Measurements from ENCODE around the gene DDC. TPM values are rescaled to one million over a fixed set of nuclear protein-coding genes. Genes with fewer than 3 reads are reported as not detected.

DDC gene
- total and polyA plus RNA-seq, 4 donors, result 27.2 to 74.9 (median 58.6) TPM

GRCh38 chr7:50512384-50512783, 52.8 kb downstream of the DDC start:
- Histone ChIP-seq H3K4me3 (ENCODE audit: low read depth in 1 of 3, low read length in 3 of 3) (no peak overlapping the region), H3K4me1 (ENCODE audit: control insufficient read depth in 4 of 4, insufficient read depth in 4 of 4, low read length in 3 of 4) (no peaks in the 10 kb centered on the region), H3K9me3 (ENCODE audit: control insufficient read depth in 4 of 4, low read length in 3 of 4) (no peaks in the 10 kb centered on the region), H3K36me3 (ENCODE audit: control insufficient read depth in 4 of 4, insufficient read depth in 3 of 4, low read depth in 1 of 4, low read length in 3 of 4) (no peaks in the 10 kb centered on the region), H3K27me3 (ENCODE audit: control insufficient read depth in 4 of 4, insufficient read depth in 4 of 4, low read length in 3 of 4) (no peaks in the 10 kb centered on the region), H3K9ac (ENCODE audit: low read depth in 1 of 2, low read length in 2 of 2) (no peak overlapping the region), H3K27ac (ENCODE audit: low read depth in 1 of 2, low read length in 2 of 2) (no peak overlapping the region)
- TF ChIP-seq TAF1 (conservative IDR thresholded peaks at IDR 0.05), result no peak
- TF ChIP-seq YY1 (IDR thresholded peaks at IDR 0.05), result no peak
- TF ChIP-seq CTCF (IDR thresholded peaks at IDR 0.05; ENCODE audit: low read depth, low read length, missing input control), result no peak
- no peak for DNase-seq (ENCODE audit: low spot score)

DNA sequence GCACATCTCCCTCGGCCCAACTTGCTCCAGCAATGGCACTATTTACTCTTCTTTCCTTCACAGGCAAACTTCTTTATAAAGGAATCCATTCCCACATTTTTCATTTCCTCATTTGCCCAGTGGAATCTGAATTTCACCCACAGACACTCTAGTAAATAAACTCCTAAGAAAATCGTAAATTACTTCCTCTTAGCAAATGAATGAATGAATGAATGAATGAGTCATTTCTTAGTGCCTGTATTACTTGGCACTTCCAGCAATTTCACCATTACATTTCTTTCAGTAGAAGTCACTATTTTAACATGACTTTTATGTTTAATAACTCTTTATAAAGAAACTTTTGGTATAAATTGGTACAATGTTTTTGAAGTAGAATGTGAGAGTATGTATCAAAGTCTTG, 55.7 kb downstream of the DDC start:
- Histone ChIP-seq H3K9ac (ENCODE audit: low read depth in 1 of 2, low read length in 2 of 2) (no peak overlapping the region), H3K9me3 (ENCODE audit: control insufficient read depth in 4 of 4, low read length in 3 of 4) (no peaks in the 10 kb centered on the region), H3K4me3 (ENCODE audit: low read depth in 1 of 3, low read length in 3 of 3) (no peak overlapping the region), H3K27ac (ENCODE audit: low read depth in 1 of 2, low read length in 2 of 2) (no peak overlapping the region), H3K36me3 (ENCODE audit: control insufficient read depth in 4 of 4, insufficient read depth in 3 of 4, low read depth in 1 of 4, low read length in 3 of 4) (no peaks in the 10 kb centered on the region), H3K4me1 (ENCODE audit: control insufficient read depth in 4 of 4, insufficient read depth in 4 of 4, low read length in 3 of 4) (no peaks in the 10 kb centered on the region), H3K27me3 (ENCODE audit: control insufficient read depth in 4 of 4, insufficient read depth in 4 of 4, low read length in 3 of 4) (no peaks in the 10 kb centered on the region)
- 86% methylated on average over 2 of the region's 2 CpGs for WGBS
- no peak for TF ChIP-seq NR2F2 (IDR thresholded peaks at IDR 0.05)
- TF ChIP-seq JUND (IDR thresholded peaks at IDR 0.05), result no peak
- no peak for TF ChIP-seq FOXA1 (IDR thresholded peaks at IDR 0.05)
- TF ChIP-seq RAD21 (IDR thresholded peaks at IDR 0.05), result no peak
- no peak for TF ChIP-seq ATF3 (IDR thresholded peaks at IDR 0.05)
- TF ChIP-seq, protein P1, sequence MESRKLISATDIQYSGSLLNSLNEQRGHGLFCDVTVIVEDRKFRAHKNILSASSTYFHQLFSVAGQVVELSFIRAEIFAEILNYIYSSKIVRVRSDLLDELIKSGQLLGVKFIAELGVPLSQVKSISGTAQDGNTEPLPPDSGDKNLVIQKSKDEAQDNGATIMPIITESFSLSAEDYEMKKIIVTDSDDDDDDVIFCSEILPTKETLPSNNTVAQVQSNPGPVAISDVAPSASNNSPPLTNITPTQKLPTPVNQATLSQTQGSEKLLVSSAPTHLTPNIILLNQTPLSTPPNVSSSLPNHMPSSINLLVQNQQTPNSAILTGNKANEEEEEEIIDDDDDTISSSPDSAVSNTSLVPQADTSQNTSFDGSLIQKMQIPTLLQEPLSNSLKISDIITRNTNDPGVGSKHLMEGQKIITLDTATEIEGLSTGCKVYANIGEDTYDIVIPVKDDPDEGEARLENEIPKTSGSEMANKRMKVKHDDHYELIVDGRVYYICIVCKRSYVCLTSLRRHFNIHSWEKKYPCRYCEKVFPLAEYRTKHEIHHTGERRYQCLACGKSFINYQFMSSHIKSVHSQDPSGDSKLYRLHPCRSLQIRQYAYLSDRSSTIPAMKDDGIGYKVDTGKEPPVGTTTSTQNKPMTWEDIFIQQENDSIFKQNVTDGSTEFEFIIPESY (IDR thresholded peaks at IDR 0.05), result no peak
- no peak for TF ChIP-seq RXRA (IDR thresholded peaks at IDR 0.05)
- no peak for TF ChIP-seq GABPA (IDR thresholded peaks at IDR 0.05 in 1 of 2, conservative IDR thresholded peaks at IDR 0.05 in 1 of 2)
- no peak for TF ChIP-seq FOXA2 (IDR thresholded peaks at IDR 0.05)
- no peak for TF ChIP-seq SP1 (IDR thresholded peaks at IDR 0.05)
- TF ChIP-seq EGR1 (IDR thresholded peaks at IDR 0.05; ENCODE audit: low read depth in 2 of 2), result no peak
- TF ChIP-seq YY1 (IDR thresholded peaks at IDR 0.05), result no peak
- TF ChIP-seq HNF4A (conservative IDR thresholded peaks at IDR 0.05), result no peak
- no peak for TF ChIP-seq MAX (IDR thresholded peaks at IDR 0.05)
- TF ChIP-seq TAF1 (conservative IDR thresholded peaks at IDR 0.05), result no peak
- TF ChIP-seq, protein P2, sequence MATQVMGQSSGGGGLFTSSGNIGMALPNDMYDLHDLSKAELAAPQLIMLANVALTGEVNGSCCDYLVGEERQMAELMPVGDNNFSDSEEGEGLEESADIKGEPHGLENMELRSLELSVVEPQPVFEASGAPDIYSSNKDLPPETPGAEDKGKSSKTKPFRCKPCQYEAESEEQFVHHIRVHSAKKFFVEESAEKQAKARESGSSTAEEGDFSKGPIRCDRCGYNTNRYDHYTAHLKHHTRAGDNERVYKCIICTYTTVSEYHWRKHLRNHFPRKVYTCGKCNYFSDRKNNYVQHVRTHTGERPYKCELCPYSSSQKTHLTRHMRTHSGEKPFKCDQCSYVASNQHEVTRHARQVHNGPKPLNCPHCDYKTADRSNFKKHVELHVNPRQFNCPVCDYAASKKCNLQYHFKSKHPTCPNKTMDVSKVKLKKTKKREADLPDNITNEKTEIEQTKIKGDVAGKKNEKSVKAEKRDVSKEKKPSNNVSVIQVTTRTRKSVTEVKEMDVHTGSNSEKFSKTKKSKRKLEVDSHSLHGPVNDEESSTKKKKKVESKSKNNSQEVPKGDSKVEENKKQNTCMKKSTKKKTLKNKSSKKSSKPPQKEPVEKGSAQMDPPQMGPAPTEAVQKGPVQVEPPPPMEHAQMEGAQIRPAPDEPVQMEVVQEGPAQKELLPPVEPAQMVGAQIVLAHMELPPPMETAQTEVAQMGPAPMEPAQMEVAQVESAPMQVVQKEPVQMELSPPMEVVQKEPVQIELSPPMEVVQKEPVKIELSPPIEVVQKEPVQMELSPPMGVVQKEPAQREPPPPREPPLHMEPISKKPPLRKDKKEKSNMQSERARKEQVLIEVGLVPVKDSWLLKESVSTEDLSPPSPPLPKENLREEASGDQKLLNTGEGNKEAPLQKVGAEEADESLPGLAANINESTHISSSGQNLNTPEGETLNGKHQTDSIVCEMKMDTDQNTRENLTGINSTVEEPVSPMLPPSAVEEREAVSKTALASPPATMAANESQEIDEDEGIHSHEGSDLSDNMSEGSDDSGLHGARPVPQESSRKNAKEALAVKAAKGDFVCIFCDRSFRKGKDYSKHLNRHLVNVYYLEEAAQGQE (IDR thresholded peaks at IDR 0.05), result no peak
- TF ChIP-seq CTCF (IDR thresholded peaks at IDR 0.05; ENCODE audit: low read depth, low read length, missing input control), result no peak
- no peak for TF ChIP-seq HNF4G (IDR thresholded peaks at IDR 0.05)
- no peak for DNase-seq (ENCODE audit: low spot score)
